SU-DHL-6 (cell line): ENCODE results near the gene IGFBP3.

Experiments used
- H2AFZ ChIP-seq: fragments of 200-600 bp; sonication (generic); 2 replicates; pipeline ENCODE4 v1.6.1; 2014; ENCODE audit warnings: low read depth, mild to moderate bottlenecking, moderate library complexity, mixed read lengths, antibody characterized with exemption, low read length; ENCODE audit not compliant: severe bottlenecking
- H3F3A ChIP-seq: fragments of 200-600 bp; shearing (Covaris generic); 2 replicates; pipeline ENCODE4 v1.6.0; 2016; ENCODE audit warnings: antibody characterized with exemption, mild to moderate bottlenecking; ENCODE audit not compliant: insufficient read depth
- H3K27ac ChIP-seq: fragments of 200-600 bp; sonication (generic); 2 replicates; pipeline ENCODE4 v1.5.1; 2016; ENCODE audit warnings: low read depth, mild to moderate bottlenecking, low read length, moderate library complexity, mixed read lengths
- H3K27me3 ChIP-seq: fragments of 200-600 bp; sonication (generic), shearing (Covaris generic); 2 replicates; pipeline ENCODE4 v1.6.0; 2014; ENCODE audit warnings: mild to moderate bottlenecking, low read length
- H3K36me3 ChIP-seq: fragments of 200-600 bp; sonication (generic); 2 replicates; pipeline ENCODE4 v1.6.1; 2014; ENCODE audit warnings: mild to moderate bottlenecking, low read length, mixed read lengths
- H3K4me2 ChIP-seq: fragments of 300-600, 200-600 bp; shearing (Covaris generic), sonication (generic); 2 replicates; pipeline ENCODE4 v1.6.0; 2014; ENCODE audit warnings: low read length, low read depth, mild to moderate bottlenecking; ENCODE audit not compliant: poor library complexity, severe bottlenecking
- H3K4me3 ChIP-seq: fragments of 200-600 bp; sonication (generic); 2 replicates; pipeline ENCODE4 v1.5.1; 2014; ENCODE audit warnings: antibody characterized with exemption, low read length, mild to moderate bottlenecking, mixed read lengths; ENCODE audit not compliant: insufficient read depth, poor library complexity, severe bottlenecking
- H3K79me2 ChIP-seq: fragments of 200-600 bp; sonication (generic); 2 replicates; pipeline ENCODE4 v1.6.1; 2014; ENCODE audit warnings: mild to moderate bottlenecking, low read length, moderate library complexity; ENCODE audit not compliant: insufficient read depth
- H3K9ac ChIP-seq: fragments of 200-600 bp; sonication (generic); 2 replicates; pipeline ENCODE4 v1.7.0; 2014; ENCODE audit warnings: mild to moderate bottlenecking, low read length
- H3K9me2 ChIP-seq: fragments of 200-600 bp; sonication (generic); replicated peaks from 2 replicates; pipeline ENCODE4 v1.6.1; 2014; ENCODE audit warnings: low read length; ENCODE audit not compliant: insufficient read depth
- H3K9me3 ChIP-seq: fragments of 200-600 bp; sonication (generic); 2 replicates; pipeline ENCODE4 v1.6.1; 2014; ENCODE audit warnings: low read length, mixed read lengths; ENCODE audit not compliant: insufficient read depth
- H4K20me1 ChIP-seq: fragments of 200-600 bp; sonication (generic); 2 replicates; pipeline ENCODE4 v1.6.1; 2014; ENCODE audit warnings: low read depth, mild to moderate bottlenecking, antibody characterized with exemption, low read length, moderate library complexity, mixed read lengths
- CTCF ChIP-seq: fragments of 200-600 bp; sonication (generic); IDR thresholded peaks from one replicate; pipeline ENCODE4 v1.5.1; 2017; ENCODE audit warnings: antibody characterized with exemption, mild to moderate bottlenecking, low read length, moderate library complexity; ENCODE audit not compliant: insufficient read depth, poor library complexity, severe bottlenecking
- EZH2phosphoT487 ChIP-seq: fragments of 200-600 bp; sonication (generic), shearing (Covaris generic); conservative IDR thresholded peaks from 2 replicates; pipeline ENCODE4 v1.6.1; 2018; ENCODE audit warnings: mild to moderate bottlenecking, antibody characterized with exemption, low read length, moderate library complexity, mixed read lengths

IGFBP3 gene

DNA sequence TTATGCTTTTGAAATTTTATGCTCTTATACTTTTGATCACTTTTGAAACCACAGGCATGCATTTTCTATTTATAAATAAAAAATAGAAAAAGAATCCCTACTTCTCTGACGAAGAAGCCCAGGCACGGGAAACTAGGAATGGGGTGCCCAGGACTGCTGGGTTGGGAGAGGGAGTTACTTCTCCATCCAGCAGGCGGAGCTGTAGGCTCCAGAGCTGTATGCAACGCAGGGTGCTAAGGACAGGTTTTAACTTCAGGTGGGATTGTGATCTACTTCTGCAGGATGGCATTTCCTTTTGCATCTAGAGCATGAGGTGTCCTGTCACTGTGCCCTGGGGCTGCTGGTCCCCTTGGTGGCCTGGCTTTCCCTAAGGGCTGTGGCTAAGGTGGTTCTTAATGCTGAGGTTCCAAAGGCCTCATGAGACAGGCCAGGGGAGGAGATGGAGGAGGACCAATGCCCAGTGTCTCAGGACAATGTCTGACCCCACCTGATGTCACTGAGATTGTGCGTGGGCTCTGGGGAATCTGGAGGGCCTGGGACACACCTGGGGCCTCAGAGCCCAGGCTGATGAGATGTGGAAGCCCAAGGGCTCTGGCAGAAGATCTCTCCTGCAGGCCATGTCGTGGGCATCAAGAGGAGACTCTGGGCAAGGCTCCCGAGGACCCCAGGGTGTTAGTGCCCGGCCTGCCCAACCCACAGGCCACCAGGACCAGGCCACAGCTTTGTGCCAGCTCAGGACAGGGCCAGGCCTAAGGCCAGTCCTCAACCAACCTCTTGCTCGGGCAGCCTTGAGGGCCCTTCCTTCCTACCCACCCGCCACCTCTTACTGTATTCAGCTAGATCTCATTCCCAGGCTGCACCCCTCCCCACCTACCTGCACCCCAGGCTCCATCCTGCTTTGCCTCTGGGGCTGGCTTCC is 48.7 kb downstream of the IGFBP3 start:
- H3K27me3 ChIP-seq, result no peaks in the 10 kb centered on the region
- H3K79me2 ChIP-seq, result no peaks in the 10 kb centered on the region
- H4K20me1 ChIP-seq, result no peaks in the 10 kb centered on the region
- no peaks in the 10 kb centered on the region for H3K36me3 ChIP-seq
- H3K9me2 ChIP-seq, result no peaks in the 10 kb centered on the region
- TF ChIP-seq EZH2phosphoT487 (no peak), CTCF (peak; percentile 82)
- H3K4me3 ChIP-seq, result no peak overlapping the region
- H3K9ac ChIP-seq, result no peak overlapping the region
- H3K9me3 ChIP-seq, result no peaks in the 10 kb centered on the region
- no peaks in the 10 kb centered on the region for H3F3A ChIP-seq
- H3K27ac ChIP-seq, result no peak overlapping the region
- H3K4me2 ChIP-seq, result no peak overlapping the region
- no peak overlapping the region for H2AFZ ChIP-seq

DNA sequence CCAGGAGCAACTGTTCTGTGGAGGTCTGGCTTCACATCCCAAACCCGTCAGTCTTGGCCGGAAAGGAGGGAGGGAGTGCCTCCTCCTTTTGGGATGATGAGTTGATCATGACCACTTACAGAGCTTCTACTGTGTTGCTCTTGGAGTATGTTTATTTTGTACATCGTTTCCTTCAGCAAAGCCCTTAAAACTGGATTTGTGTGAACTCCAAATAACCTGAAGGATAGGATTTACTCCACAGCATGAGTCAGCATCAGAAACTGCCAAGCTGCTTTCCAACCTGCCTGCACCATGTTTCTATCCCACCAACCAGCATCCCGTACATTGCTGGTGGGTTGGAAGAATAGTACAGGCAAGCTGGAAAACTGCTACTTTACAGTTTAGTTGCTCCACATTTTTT is 51.6 kb downstream of the IGFBP3 start:
- Histone ChIP-seq H3F3A (no peaks in the 10 kb centered on the region), H3K27me3 (no peaks in the 10 kb centered on the region), H3K9me2 (no peaks in the 10 kb centered on the region), H3K79me2 (no peaks in the 10 kb centered on the region), H3K4me2 (no peak overlapping the region), H2AFZ (no peak overlapping the region), H3K27ac (no peak overlapping the region), H3K9ac (no peak overlapping the region), H4K20me1 (no peaks in the 10 kb centered on the region), H3K36me3 (no peaks in the 10 kb centered on the region), H3K9me3 (no peaks in the 10 kb centered on the region), H3K4me3 (no peak overlapping the region)
- TF ChIP-seq CTCF (no peak), EZH2phosphoT487 (no peak)

DNA sequence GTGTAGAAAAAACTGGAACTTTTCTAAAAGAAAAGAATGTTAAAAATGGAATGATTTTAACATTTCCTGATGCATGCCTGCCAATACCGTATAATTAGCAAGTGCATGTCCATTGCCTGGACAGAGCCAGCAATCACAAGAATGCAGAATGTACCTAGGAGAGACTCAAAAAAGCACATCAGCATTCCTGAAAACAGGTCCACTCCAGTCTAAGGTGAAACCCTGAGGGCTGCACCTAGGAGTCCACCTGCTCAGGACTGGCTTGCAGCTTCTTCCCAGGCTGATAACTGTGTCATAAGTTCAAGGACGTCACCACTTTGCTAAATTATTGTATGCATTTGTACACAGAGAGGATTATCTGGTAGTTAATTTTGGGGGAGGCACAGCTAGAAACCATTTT is 53.6 kb downstream of the IGFBP3 start:
- no peaks in the 10 kb centered on the region for H3K79me2 ChIP-seq
- no peaks in the 10 kb centered on the region for H3K36me3 ChIP-seq
- H3K27ac ChIP-seq, result no peak overlapping the region
- no peak overlapping the region for H3K9ac ChIP-seq
- H3K27me3 ChIP-seq, result no peaks in the 10 kb centered on the region
- H3K9me3 ChIP-seq, result no peaks in the 10 kb centered on the region
- H2AFZ ChIP-seq, result no peak overlapping the region
- H3K4me3 ChIP-seq, result no peak overlapping the region
- no peaks in the 10 kb centered on the region for H4K20me1 ChIP-seq
- H3K9me2 ChIP-seq, result no peaks in the 10 kb centered on the region
- H3F3A ChIP-seq, result no peaks in the 10 kb centered on the region
- H3K4me2 ChIP-seq, result no peak overlapping the region
- TF ChIP-seq CTCF (no peak), EZH2phosphoT487 (no peak)
